SK-N-SH treated with all-trans-retinoic acid at 6 μM for 48 hours (cell line): Measurements from ENCODE around the gene CNTNAP2.

ENCODE experiments used
- OSR1 ChIP-seq: fragments of 250-450 bp; sonication (Bioruptor Pico); IDR thresholded peaks from 2 replicates; pipeline ENCODE4 v1.8.0; 2022; ENCODE audit warnings: moderate library complexity, mild to moderate bottlenecking, inconsistent platforms
- RARB ChIP-seq: fragments of 250-450 bp; sonication (Bioruptor Pico); IDR thresholded peaks from 2 replicates; pipeline ENCODE4 v1.8.0; 2021; ENCODE audit warnings: mild to moderate bottlenecking, moderate library complexity
- TOX ChIP-seq: fragments of 250-450 bp; sonication (Bioruptor Pico); IDR thresholded peaks from 2 replicates; pipeline ENCODE4 v1.8.0; 2021; ENCODE audit warnings: mild to moderate bottlenecking, moderate library complexity, borderline replicate concordance
- ZFP3 ChIP-seq: fragments of 250-450 bp; sonication (Bioruptor Pico); IDR thresholded peaks from 2 replicates; pipeline ENCODE4 v1.5.0; 2020; ENCODE audit warnings: mild to moderate bottlenecking, moderate library complexity

- no peak for TF ChIP-seq ZFP3 (CRISPR knock-in tag)
- no peak for TF ChIP-seq RARB (CRISPR knock-in tag)
- TF ChIP-seq OSR1 (CRISPR knock-in tag) = no peak
- no peak for TF ChIP-seq TOX (CRISPR knock-in tag)
Measured at GRCh38 chr7:148347981-148348380, 2231.4 kb downstream of the CNTNAP2 start.
